Measurements from ENCODE around the gene G3BP2. TPM values are rescaled to one million over a fixed set of nuclear protein-coding genes. Genes with fewer than 3 reads are reported as not detected.

The G3BP2 gene
- polyA plus RNA-seq, 10 donors = 109 to 219 (median 160) TPM

DNA sequence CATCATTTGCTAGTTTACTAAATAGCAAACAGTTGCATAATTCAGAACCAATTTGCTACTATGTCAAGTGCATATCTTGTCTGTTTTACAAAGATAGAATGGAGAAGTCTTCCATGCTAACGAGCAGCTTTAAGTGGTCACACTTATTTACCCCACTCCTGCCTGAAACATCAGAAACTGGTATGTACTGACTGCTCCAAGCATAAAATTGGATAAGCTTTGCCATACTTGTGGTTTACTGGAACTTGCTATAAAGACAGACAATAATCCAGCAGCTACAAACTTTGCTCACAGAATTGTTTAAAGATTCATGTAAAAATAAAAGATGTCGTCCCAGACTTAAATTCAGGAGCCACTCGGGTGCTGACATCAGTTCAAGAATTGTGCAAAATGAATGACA is 29.6 kb downstream of the G3BP2 start:
- DNase-seq = no peak

DNA sequence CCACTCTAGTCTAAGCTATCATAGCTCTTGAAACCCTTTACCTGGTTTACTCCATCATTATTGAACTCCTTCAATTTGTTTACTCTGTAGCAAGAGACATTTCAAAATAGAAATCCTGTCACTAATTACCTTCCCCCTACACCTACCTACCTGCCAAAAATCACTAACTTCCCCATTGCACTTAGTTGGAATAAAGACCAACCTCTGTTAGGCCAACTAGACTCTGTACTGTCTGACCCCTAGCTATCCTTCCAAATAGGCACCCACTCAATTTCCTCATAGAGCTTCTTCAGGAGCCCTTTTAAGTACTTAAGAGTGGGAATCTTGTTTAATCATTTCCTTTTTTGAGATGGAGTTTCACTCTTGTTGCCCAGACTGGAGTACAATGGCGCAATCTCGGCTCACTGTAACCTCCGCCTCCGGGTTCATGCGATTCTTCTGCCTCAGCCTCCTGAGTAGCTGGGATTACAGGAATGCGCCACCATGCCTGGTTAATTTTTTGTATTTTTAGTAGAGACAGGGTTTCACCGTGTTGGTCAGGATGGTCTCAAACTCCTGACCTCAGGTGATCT is 34.0 kb downstream of the G3BP2 start:
- DNase-seq = no peak

DNA sequence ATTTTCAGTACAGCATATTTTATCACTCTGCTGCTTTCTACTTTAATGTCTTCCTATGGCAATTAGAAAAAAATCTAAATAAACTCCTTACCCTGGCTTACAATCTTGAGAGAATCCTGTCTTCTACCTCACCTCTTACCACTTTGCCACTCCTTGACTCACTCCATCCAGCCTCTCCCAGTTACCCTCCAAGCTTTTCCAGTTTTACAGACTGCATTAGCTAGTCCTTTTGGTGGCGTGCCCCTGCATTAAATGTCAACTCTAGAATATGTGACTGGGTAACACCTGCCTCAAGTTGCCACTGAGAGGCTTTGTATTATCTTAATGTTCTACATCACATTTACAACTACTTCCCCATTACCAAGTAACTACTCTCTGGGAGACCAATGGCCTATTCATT is 35.4 kb downstream of the G3BP2 start:
- no peak for DNase-seq

DNA sequence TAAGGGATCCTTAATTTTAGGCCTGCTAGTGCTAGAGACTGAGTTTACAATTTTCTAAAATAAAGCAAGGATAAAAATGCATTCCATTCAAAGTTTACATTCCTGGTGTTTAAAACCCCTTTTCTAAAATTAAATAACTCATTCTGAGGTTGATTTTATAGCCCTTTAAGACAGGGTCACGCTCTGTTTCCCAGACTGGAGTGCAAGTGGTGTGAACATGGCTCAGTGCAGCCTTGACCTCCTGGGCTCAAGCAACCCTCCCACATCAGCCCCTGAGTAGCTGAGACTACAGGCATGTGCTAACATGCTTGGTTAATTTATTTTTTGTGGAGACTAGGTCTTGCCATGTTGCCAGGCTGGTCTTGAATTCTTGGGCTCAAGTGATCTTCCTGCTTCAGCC is 36.0 kb downstream of the G3BP2 start:
- DNase-seq = no peak

DNA sequence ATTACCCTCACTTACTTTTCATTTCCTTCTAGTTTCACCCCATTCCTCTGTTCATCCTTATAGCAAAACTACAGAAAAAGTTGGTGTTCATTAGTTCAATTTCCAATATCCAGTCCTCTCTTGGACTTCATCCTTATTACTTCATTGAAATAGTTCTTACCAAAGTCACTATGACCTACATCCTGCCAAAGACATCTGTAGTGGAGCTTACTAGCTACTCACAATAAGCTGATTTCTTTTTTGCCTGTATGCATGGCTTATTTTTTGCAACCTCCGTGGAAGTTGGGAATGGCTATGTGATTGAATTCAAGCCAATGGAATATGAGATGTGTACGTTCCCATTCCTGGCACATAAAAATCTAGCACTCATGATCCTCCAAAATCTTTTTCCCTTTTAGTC is 38.3 kb downstream of the G3BP2 start:
- no peak for DNase-seq

DNA sequence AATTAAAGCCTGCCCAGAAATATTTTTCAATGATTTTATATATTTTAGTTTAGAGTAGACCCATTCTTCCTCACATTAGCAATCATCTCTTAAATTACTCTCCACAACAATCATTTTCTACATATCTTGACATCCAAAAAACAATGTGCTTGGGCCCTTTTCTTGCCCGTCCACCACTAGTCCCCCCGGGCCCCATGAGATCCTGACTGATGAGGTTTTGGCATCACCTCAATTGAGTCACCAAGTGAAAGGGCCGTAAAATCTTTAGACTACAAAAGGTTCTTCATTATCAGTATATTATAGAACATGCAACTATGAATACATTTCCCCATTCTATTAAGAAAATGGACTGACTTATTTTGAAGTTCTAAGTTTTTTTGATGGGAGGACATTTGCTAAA is 38.9 kb downstream of the G3BP2 start:
- DNase-seq = no peak

DNA sequence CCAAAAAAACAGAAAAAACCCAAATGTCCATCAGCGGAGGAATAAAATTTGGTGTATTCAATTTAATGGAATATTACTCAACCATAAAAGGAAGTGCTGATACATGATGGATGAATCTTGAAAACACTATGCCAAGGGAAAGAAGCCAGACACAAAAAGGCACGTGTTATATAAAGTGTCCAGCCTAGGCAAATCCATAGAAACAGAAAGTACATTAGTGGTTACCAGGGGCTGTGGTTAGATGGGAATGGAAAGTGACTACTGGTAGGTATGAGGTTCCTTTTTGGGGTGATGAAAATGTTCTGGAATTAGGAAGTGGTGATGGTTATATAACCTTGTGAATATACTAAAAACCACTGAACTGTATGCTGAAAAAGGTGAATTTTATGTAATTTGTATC is 39.4 kb downstream of the G3BP2 start:
- peak in 1 of 3 donors; percentile 24 for DNase-seq

DNA sequence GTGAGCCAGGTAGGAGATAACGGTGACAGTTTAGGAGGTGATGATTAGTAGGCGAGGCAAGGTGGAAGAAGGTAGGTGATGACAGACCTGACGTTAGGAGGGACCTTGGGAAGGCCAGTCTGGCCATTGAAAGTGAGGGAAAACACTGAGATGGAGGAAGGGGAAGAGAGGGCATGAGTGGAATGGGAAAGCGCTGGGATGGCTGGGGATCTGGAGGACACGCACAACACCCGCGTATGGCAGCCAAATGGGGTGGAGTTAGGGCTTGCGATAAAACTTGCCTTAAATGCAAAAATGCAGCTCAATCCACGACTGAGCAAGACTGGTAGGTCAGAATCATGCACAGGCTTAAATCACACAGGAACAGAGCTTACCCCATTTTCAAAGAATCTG is 42.3 kb downstream of the G3BP2 start:
- DNase-seq = no peak

DNA sequence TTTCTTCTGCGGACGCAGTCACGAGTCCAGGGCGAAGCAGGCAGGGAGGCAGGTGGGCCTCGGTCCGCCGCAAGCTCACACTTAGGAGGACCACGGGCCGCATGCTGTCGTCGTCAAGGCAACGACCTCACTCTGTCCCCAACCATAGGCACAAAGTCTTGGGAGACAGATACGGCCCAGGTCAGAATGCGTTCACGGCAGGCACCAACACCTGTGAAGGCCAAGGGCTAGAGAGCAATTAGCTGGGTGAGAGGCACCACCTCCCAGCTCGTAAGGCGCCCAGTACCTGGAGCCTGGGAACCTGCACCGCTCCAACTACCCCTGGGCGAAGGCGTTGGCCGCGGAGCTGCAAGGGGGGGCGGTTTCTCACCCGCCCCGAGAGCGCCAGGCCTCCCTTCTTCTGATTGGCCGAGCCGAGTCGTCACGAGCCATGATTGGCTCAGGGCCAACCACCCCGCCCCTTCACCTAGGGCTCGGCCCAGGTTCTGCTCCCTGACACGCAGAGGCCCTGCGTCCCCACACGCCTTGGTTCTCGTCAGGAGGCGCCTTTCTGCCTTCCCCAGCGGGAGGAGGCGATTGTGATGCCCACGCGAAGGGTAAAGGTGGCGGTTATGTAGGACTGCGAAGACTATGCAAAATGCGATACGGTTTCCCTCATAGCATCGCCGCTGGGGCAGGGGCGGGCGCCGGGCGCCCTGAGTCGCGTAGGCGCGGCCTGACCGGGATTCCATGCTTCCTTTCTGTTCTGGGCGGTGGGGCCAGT is 42.9 kb downstream of the G3BP2 start, which contains the start of gene CDKL2:
TSS of gene CDKL2 (minus strand) at position 355 of the 763 bp plus-strand sequence. CDS start 4,540 bp downstream, outside the sequence.
- peak; percentile 51 to 78 (median 61) for DNase-seq

DNA sequence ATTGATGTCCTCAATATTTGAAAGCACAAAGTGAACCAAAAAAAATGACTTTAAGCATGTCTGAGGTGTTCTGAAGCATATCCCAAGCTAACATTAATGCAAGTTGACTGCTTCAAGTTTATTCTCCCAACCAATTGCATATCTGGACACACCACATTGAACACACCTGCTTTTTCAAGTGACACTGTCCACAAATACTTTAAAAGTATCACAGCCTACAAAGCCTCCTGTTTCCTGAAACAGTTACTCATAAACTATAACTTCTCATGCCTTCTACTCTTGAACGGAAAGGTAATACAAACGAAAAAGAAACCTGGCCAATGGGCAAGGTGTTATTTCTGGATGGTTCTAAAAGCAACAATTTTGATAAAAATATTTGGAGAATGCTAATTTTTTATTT is 44.0 kb downstream of the G3BP2 start:
- DNase-seq = no peak

DNA sequence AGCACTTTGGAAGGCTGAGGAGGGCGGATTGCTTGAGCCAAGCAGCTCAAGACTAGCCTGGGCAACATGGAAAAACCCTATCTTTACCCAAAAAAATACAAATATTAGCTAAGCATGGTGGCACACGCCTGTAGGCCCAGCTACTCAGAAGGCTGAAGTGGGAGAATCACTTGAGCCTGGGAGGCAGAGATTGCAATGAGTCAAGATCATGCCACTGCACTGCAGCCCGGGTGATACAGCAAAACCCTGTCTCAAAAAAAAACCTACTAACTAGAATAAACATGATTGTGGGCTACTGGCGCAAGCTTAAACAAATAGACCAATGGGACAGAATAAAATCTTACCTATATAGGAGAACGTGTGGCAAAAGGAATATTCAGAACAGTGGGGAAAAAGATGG is 50.2 kb downstream of the G3BP2 start:
- no peak for DNase-seq

DNA sequence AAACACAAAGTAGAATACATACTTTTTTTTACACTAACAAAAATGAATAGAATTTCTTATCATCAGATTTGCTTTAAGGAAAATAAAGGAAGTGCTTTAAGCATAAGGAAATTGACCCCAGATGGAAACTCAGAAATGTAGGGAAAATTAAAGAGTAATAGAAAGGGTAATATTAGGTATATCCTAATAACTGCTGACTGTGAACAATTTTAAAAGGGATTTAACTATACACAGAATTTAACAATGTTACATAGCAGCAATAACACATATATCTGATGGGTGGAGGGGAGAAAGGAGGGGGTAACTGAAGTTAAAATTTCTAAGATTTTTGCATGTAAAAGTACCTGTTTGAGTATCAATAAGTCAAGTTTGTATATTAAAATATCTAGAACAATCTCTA is 51.5 kb downstream of the G3BP2 start:
- no peak for DNase-seq

DNA sequence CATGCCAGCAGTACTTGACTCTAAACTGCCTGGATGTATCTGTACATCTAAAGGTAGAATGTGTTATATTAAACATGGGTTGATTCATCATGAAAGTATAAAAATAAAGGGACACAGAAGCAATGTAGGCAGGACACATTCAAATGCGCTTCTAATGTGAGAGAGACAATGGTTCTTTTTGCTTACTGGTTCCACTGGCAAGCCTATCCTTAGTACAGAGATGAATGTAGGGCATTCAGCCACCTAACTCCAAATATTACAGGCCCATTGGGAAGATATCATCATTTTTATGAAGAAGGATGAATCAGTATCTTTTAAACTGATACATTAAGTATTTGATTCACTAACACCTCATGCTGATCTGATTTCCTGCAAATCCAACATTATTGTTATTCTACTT is 60.9 kb downstream of the G3BP2 start:
- DNase-seq = no peak

DNA sequence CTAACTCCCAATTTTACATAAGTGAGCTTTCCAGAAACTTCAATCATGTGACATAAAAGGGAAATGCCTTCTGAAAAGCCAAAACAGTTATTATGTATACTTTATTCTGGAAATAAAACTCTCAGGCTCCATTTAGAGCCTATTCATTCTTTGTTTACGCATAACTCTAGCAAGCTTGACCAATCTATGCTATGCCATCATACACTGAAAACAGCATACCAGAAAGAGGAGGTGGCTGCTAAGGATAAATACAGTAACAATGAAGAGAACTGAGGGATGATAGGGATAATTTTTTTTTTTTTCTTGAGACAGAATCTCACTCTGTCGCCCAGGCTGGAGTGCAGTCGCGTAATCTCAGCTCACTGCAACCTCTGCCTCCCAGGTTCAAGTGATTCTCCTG is 67.3 kb downstream of the G3BP2 start:
- DNase-seq = no peak

DNA sequence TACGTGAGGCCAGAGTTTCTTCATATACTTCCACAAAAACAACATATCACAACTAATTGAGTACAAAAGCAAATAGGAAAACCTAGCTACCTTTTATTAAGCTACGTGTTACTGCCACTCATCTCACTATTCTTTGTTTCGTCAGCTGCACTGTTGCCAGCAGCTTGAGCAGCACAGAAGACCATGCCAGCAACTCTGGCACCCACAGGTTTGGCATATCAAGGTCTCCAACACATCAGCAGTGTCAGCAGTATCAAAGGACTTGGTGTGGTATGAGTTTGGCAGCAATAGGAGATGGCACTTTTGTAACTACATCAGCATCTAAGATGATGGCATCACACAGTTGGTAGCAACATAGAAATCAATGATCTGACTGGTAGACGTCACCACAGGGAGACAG is 73.6 kb downstream of the G3BP2 start:
- DNase-seq = no peak

DNA sequence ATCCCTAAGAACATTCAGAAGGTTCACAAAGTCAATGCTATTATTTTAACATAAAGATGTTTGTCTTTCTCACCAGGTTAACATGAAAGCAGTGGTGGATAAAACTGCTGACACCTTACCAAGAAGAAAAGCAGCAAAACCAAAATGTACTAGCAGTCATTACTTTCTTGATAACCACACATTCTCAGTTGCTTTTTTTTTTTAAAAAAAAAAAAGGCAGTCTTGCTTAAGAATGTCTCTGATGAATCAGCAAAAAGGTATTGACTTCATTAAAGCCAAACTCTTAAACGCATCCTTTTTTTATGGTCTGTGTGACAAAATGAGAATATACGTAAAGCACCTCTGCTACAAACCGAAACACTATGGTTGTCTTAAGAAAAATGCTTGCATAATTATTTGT is 74.8 kb downstream of the G3BP2 start:
- DNase-seq = peak in 1 of 3 donors; percentile 1

DNA sequence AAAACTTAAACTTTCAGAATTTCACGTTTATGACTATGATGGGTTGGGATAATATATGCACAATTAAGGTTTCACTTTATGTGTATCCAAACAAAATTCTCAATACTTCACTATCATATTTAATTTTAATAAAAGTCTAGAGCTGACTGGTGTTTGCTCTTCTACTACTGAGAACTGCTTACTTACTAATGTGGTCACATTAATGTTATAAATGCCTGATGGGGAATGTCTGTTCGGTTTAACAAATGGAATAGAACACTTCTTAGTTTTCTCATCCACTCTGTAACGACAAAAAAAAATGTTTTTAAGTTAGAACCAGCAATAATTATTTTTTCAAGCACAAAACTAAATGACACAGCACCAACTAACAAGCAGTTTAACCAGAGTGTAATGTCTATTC is 77.2 kb downstream of the G3BP2 start:
- DNase-seq = no peak

DNA sequence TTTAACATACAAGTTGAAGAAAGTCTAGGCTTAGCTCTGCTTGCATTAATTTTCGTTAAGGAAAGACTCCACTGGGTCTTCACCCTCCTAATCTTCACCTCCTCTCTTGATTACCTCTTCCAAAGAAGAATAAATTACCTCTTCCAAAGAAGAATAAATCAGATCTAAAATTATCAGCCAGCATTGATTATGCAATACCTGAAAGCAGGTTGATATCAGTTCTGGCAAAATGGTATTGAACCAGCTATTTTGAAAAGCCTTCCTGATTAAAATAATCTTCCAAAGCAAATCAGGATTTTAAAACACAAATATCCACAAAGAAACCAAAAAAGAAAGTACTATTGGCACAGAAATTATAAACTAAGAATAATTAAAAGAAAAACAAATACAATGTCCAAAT is 79.8 kb downstream of the G3BP2 start:
- no peak for DNase-seq

Other genes with a start within 250 kb of the G3BP2 start
- gene RCHY1, start 159.0 kb downstream of the G3BP2 start, polyA plus RNA-seq (ENCODE audit: insufficient read length in 10 of 10) = 10 to 100 TPM; 24.3 to 33.7 (median 29.7) TPM
- gene THAP6, start 158.9 kb downstream of the G3BP2 start, polyA plus RNA-seq (ENCODE audit: insufficient read length in 10 of 10) = 10 to 100 TPM in 9 of 10 donors, 1 to 10 TPM in 1; 9.9 to 29.5 (median 13.1) TPM
- gene ODAPH, start 117.3 kb downstream of the G3BP2 start, polyA plus RNA-seq (ENCODE audit: insufficient read length in 10 of 10) = under 1 TPM in 1 of 10 donors, not detected in 9; 0.18 TPM
- gene CDKL2, start 42.9 kb downstream of the G3BP2 start, polyA plus RNA-seq (ENCODE audit: insufficient read length in 10 of 10) = under 1 TPM in 8 of 10 donors, not detected in 2; 0.04 to 0.22 (median 0.13) TPM
- 100 to 1,000 TPM; 135 to 290 (median 200) TPM for gene USO1, start 51.2 kb upstream of the G3BP2 start, polyA plus RNA-seq (ENCODE audit: insufficient read length in 10 of 10)
- gene PPEF2, start 229.0 kb upstream of the G3BP2 start, polyA plus RNA-seq (ENCODE audit: insufficient read length in 10 of 10) = under 1 TPM in 3 of 10 donors, not detected in 7; 0.07 to 0.54 (median 0.13) TPM